Measurements from ENCODE around the gene SMAD7. TPM values are rescaled to one million over a fixed set of nuclear protein-coding genes. Genes with fewer than 3 reads are reported as not detected.

SMAD7 gene
- total and polyA plus RNA-seq, 8 donors: 4.2 to 22.4 (median 6.8) TPM

DNA sequence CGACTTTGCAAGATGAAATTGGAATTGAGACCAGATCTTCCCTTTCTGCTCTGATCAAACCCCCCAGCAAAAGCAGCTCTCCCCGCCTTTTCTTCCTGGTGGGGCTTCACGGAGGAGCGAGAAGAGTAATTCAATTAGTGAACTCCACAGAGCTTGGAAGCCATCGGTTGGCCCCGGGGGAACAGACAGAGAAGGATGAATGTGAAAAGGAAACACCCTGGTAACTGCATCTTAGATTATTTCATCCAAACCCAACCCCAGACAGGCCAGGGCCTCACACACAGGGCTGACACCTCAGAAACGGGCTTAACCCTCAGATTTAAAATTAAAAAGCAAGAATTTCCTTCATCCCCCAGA is 18.3 kb downstream of the SMAD7 start:
- WGBS, 2 donors: 50 to 60% methylated on average over 7 of the region's 7 CpGs
- intact Hi-C loops (cut with DNase I): no loop called here
- H3K27me3 ChIP-seq: no peaks in the 10 kb centered on the region

DNA sequence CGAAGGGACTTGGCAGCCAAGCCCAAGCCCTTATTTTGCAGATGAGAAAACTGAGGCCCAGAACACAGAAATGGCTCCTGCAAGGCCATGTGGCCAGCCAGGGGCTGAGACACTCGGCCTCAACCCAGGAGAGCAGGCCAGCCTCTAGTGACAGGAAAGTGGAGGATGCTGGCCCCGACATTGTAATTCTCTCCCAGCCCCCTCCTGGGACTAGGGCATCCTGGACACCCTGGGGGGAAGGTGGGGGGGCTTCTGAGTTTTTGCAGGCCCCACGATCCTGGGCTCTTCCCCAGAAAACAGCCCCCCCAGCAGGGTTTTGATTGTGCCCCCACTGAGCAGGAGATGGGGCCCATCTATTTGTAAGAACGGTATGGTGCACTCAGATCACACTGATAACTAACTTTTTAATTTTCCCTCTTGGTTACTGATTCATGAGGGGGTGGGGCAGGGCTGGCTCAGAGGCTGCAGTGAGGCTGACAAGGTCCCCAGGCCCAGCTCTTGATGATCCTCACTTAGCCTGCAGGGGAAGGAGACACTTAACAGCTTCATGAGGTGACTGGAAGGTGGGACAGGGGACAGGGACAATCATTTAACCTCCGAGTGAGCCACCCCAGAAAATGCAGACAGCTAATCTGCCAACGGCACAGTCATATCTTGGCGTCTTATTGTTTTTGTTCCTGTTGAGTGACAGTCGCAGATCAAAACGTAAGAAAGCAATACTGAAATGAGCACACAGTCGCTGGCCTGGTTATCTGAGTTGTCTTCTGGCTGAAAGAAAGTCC is 18.9 kb downstream of the SMAD7 start:
- TF ChIP-seq, protein P1, sequence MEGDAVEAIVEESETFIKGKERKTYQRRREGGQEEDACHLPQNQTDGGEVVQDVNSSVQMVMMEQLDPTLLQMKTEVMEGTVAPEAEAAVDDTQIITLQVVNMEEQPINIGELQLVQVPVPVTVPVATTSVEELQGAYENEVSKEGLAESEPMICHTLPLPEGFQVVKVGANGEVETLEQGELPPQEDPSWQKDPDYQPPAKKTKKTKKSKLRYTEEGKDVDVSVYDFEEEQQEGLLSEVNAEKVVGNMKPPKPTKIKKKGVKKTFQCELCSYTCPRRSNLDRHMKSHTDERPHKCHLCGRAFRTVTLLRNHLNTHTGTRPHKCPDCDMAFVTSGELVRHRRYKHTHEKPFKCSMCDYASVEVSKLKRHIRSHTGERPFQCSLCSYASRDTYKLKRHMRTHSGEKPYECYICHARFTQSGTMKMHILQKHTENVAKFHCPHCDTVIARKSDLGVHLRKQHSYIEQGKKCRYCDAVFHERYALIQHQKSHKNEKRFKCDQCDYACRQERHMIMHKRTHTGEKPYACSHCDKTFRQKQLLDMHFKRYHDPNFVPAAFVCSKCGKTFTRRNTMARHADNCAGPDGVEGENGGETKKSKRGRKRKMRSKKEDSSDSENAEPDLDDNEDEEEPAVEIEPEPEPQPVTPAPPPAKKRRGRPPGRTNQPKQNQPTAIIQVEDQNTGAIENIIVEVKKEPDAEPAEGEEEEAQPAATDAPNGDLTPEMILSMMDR (IDR thresholded peaks at IDR 0.05): no peak
- Histone ChIP-seq H3K9me3 (no peaks in the 10 kb centered on the region), H3K4me1 (peaks cover 41 to 81% (median 59%) of the 10 kb centered on the region in 3 donors), H3K27ac (peak overlapping the region in 3 of 4 donors; percentile 81 to 88 (median 83)), H3K36me3 (no peaks in the 10 kb centered on the region), H3K4me3 (no peak overlapping the region), H3K27me3 (no peaks in the 10 kb centered on the region)
- DNase-seq (no peak), FAIRE-seq (no peak), ATAC-seq (no peak)
- 48 to 51% methylated on average over 11 of the region's 11 CpGs for WGBS, 2 donors
- intact Hi-C loops (cut with DNase I): no loop called here

More for the DNA sequence above, 18.3 kb downstream of the SMAD7 start:
- FAIRE-seq: no peak
- DNase-seq: no peak
- H3K9me3 ChIP-seq: no peaks in the 10 kb centered on the region
- no peaks in the 10 kb centered on the region for H3K36me3 ChIP-seq
- no peak for ATAC-seq
- TF ChIP-seq, protein P1 (IDR thresholded peaks at IDR 0.05): no peak
- no peak overlapping the region for H3K4me3 ChIP-seq
- H3K27ac ChIP-seq: peak overlapping the region in 3 of 4 donors; percentile 81 to 88 (median 83)
- peaks cover 41 to 80% (median 59%) of the 10 kb centered on the region in 3 donors for H3K4me1 ChIP-seq

DNA sequence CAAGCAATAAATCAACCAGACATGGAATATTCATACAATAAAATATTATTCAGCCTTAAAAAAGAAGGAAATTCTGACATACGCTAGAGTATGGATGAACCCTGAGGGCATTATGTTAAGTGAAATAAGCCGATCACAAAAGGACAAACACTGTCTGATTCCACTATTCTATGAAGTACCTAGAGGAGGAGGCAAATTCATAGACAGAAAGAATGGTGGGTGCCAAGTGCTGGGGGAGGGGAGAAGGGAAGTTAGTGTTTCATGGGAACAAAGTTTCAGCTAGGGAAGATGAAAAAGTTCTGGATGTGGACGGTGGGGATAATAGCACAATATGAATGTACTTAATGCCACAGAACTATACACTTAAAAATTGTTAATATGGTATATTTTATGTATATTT is 19.8 kb downstream of the SMAD7 start:
- Histone ChIP-seq H3K9me3 (no peaks in the 10 kb centered on the region), H3K36me3 (no peaks in the 10 kb centered on the region), H3K4me3 (no peak overlapping the region), H3K27me3 (no peaks in the 10 kb centered on the region), H3K27ac (peak overlapping the region; percentile 64 to 88 (median 82)), H3K4me1 (peaks cover 41 to 84% (median 59%) of the 10 kb centered on the region in 3 donors)
- DNase-seq: no peak
- WGBS, 2 donors: 67 to 75% methylated on average over 3 of the region's 3 CpGs
- ATAC-seq: no peak
- FAIRE-seq: no peak
- TF ChIP-seq, protein P1 (IDR thresholded peaks at IDR 0.05): no peak
- intact Hi-C loops (cut with DNase I): no loop called here

DNA sequence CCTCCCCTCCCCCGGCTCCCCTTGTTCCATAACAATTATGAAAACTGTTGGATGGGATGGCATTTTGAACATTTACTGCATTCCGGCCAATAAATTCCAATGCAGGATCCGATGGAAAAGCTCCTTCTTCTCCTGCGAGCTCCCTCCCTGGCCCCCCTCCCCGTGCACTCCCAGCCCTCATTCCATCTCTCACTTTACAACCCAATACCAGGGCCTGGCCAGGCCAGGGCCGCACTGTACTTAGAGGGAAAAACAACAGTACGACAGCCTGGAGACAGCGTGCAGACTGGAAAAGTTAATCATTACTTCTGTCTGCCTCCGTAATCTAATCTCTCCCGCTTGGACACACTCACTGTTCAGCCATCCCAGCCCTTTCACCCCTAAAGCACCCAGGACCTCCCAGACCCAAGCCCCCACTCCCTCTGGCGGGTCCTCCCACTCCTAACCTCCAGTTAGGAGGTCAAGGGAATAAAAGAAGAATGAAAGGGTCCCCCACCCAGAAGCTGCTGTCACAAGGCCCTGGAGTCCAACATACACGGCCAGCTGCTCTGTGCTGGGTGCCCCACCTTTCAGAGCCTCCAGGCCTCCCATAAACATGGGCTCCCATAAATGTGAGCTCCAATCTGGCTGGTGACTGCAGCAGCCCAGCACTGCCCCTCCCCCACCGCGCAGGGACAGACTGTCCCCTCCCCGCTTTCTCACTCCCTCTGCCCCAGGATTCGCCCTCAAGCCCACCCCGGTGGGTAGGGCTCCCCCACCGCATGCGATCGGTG is 20.6 kb downstream of the SMAD7 start:
- Histone ChIP-seq H3K36me3 (no peaks in the 10 kb centered on the region), H3K27me3 (no peaks in the 10 kb centered on the region), H3K27ac (peak overlapping the region; percentile 64 to 88 (median 82)), H3K4me3 (no peak overlapping the region), H3K9me3 (no peaks in the 10 kb centered on the region), H3K4me1 (peaks cover 41 to 84% (median 57%) of the 10 kb centered on the region in 3 donors)
- peak in 5 of 6 donors; percentile 72 to 79 (median 74) for DNase-seq
- intact Hi-C loops (cut with DNase I): no loop called here
- TF ChIP-seq, protein P1 (IDR thresholded peaks at IDR 0.05): no peak
- peak; percentile 60 for FAIRE-seq
- 27% methylated on average over 20 of the region's 20 CpGs for WGBS, 2 donors
- peak; percentile 88 to 92 (median 90) for ATAC-seq
